GM12878 (cell line): Measurements from ENCODE around the gene TPCN2. TPM values are rescaled to one million over a fixed set of nuclear protein-coding genes. Genes with fewer than 3 reads are reported as not detected.
A peak's percentile ranks its signal among the peaks of the same experiment; 100 is the strongest.

Source experiments
- ATAC-seq: fragments of 200-7000 bp; cut with Tn5 transposase; 3 replicates; pipeline ENCODE4 v1.9.1; 2020; ENCODE audit warnings: mild to moderate bottlenecking, moderate library complexity
- BruUV-seq: library from RNA; stranded (reverse); fragments of 400-500 nt; replicated peaks from 2 replicates; lab custom pipeline; 2021; lab: Mats Ljungman, UMichigan
- CTCF ChIA-PET: fragments of 300-600 bp; sonication (Branson Sonifier 250); formaldehyde crosslinking; extraction: SDS; loops from one replicate; lab custom pipeline; 2021; ENCODE audit warnings: inconsistent platforms; lab: Yijun Ruan, JAX
- POLR2A ChIA-PET: fragments of 350-600 bp; formaldehyde crosslinking; extraction: SDS; loops from one replicate; lab custom pipeline; 2021; ENCODE audit warnings: inconsistent platforms; lab: Charles Lee
- RAD21 ChIA-PET: fragments of 300-600 bp; sonication (Branson Sonifier 250); formaldehyde crosslinking; loops from one replicate; lab custom pipeline; 2023; ENCODE audit warnings: antibody characterized with exemption; ENCODE audit not compliant: unreplicated experiment; lab: Charles Lee
- SMC1A ChIA-PET: fragments of 300-600 bp; sonication (Branson Sonifier 250); formaldehyde crosslinking; loops from one replicate; lab custom pipeline; 2023; ENCODE audit not compliant: unreplicated experiment, uncharacterized antibody; lab: Charles Lee
- DNase-seq: peaks from one replicate; pipeline ENCODE4 v3.0.0-alpha.2; 2011; ENCODE audit warnings: low read depth, low spot score
- FAIRE-seq: peaks from 3 replicates; lab custom pipeline; 2011; peaks lifted over from hg19 to GRCh38; lab: Jason Lieb, UNC
- H2AFZ ChIP-seq: 2 replicates; pipeline ENCODE4 v1.6.0; 2011; ENCODE audit warnings: low read depth, low read length, control low read depth; ENCODE audit not compliant: control insufficient read depth
- H3K27ac ChIP-seq: 2 replicates; pipeline ENCODE4 v1.5.1; 2011; ENCODE audit warnings: control low read depth; ENCODE audit not compliant: control insufficient read depth, insufficient read depth
- H3K27me3 ChIP-seq, 2 experiments: replicated peaks in 1 of 2; 2 replicates each; pipeline versions ENCODE4 v1.6.0 to v1.6.1; 2011; ENCODE audit warnings: low read length in 1 of 2; ENCODE audit not compliant: control insufficient read depth in 2 of 2, insufficient read depth in 2 of 2
- H3K36me3 ChIP-seq, 2 experiments: 2 replicates each; pipeline ENCODE4 v1.5.1; 2011; ENCODE audit warnings: low read length in 1 of 2; ENCODE audit not compliant: control insufficient read depth in 2 of 2, insufficient read depth in 2 of 2
- H3K4me1 ChIP-seq: 2 replicates; pipeline ENCODE4 v1.6.1; 2011; ENCODE audit warnings: mild to moderate bottlenecking, low read length, moderate library complexity, mixed read lengths; ENCODE audit not compliant: control insufficient read depth, insufficient read depth
- H3K4me2 ChIP-seq: 2 replicates; pipeline ENCODE4 v1.6.0; 2011; ENCODE audit warnings: control low read depth; ENCODE audit not compliant: control insufficient read depth, insufficient read depth
- H3K4me3 ChIP-seq: fragments of 200-600 bp; sonication (generic); 2 replicates; pipeline ENCODE4 v1.5.1; 2016
- H3K79me2 ChIP-seq: 2 replicates; pipeline ENCODE4 v1.6.0; 2011; ENCODE audit warnings: low read length; ENCODE audit not compliant: control insufficient read depth, insufficient read depth
- H3K9ac ChIP-seq: 2 replicates; pipeline ENCODE4 v1.8.0; 2011; ENCODE audit warnings: low read length, control low read depth, mixed read lengths; ENCODE audit not compliant: control insufficient read depth, insufficient read depth
- H3K9me3 ChIP-seq: replicated peaks from 3 replicates; pipeline ENCODE4 v1.5.1; 2011; ENCODE audit warnings: mild to moderate bottlenecking, low read length; ENCODE audit not compliant: control insufficient read depth, insufficient read depth
- H4K20me1 ChIP-seq: 2 replicates; pipeline ENCODE4 v1.6.0; 2011; ENCODE audit not compliant: control insufficient read depth, insufficient read depth
- BCL11A ChIP-seq: IDR thresholded peaks from 2 replicates; pipeline ENCODE4 v1.6.1; 2011; ENCODE audit warnings: low read depth, low read length
- FOS ChIP-seq: IDR thresholded peaks from 3 replicates; pipeline ENCODE4 v1.6.1; 2011; ENCODE audit warnings: borderline replicate concordance; ENCODE audit not compliant: insufficient read length; ENCODE audit errors: extremely low read depth
- HSF1 ChIP-seq: fragments of 150-350 bp; IDR thresholded peaks from 2 replicates; pipeline ENCODE4 v1.6.1; 2014; ENCODE audit warnings: mild to moderate bottlenecking, low read depth, low read length
- IKZF2 ChIP-seq, 2 experiments: fragments of 450-650 bp; IDR thresholded peaks; 2 replicates each; pipeline ENCODE4 v1.6.1; 2017; ENCODE audit warnings: mild to moderate bottlenecking in 2 of 2, moderate library complexity in 2 of 2
- KLF5 ChIP-seq: fragments of 450-650 bp; IDR thresholded peaks from 2 replicates; pipeline ENCODE4 v1.6.1; 2014; ENCODE audit warnings: mild to moderate bottlenecking; ENCODE audit not compliant: partially characterized antibody
- NBN ChIP-seq: fragments of 450-650 bp; IDR thresholded peaks from 2 replicates; pipeline ENCODE4 v1.6.1; 2016
- NFXL1 ChIP-seq: fragments of 450-650 bp; IDR thresholded peaks from 2 replicates; pipeline ENCODE4 v1.6.1; 2017; ENCODE audit warnings: antibody characterized with exemption, mild to moderate bottlenecking, borderline replicate concordance
- RBBP5 ChIP-seq: fragments of 200-600 bp; sonication (generic); conservative IDR thresholded peaks from 2 replicates; pipeline ENCODE4 v1.6.1; 2016
- RUNX3 ChIP-seq: IDR thresholded peaks from 2 replicates; pipeline ENCODE4 v1.6.1; 2012; ENCODE audit warnings: low read length, inconsistent platforms
- SMC3 ChIP-seq: IDR thresholded peaks from 2 replicates; pipeline ENCODE4 v1.6.1; 2011; ENCODE audit warnings: low read length, improper control_type of control experiment, borderline replicate concordance
- SPI1 ChIP-seq: IDR thresholded peaks from 2 replicates; pipeline ENCODE4 v1.6.1; 2011; ENCODE audit warnings: low read depth, mild to moderate bottlenecking, low read length, moderate library complexity, borderline replicate concordance; ENCODE audit not compliant: insufficient read depth
- SRF ChIP-seq, 2 experiments: IDR thresholded peaks; 2 replicates each; pipeline ENCODE4 v1.6.1; 2011; ENCODE audit warnings: low read depth in 2 of 2, low read length in 2 of 2, mild to moderate bottlenecking in 1 of 2, moderate library complexity in 1 of 2
- SUPT20H ChIP-seq: IDR thresholded peaks from 2 replicates; pipeline ENCODE4 v1.6.1; 2011; ENCODE audit warnings: low read depth, mild to moderate bottlenecking, low read length, moderate library complexity, borderline replicate concordance; ENCODE audit not compliant: control insufficient read depth
- TCF12 ChIP-seq: IDR thresholded peaks from 2 replicates; pipeline ENCODE4 v1.6.1; 2011; ENCODE audit warnings: low read depth, mild to moderate bottlenecking, low read length
- TCF7 ChIP-seq: IDR thresholded peaks from 2 replicates; pipeline ENCODE4 v1.6.1; 2014; ENCODE audit warnings: antibody characterized with exemption, borderline replicate concordance
- WGBS: methylation state at CpG from one replicate; pipeline ENCODE4 v1.1.6; 2016; ENCODE audit warnings: low lambda C conversion rate; ENCODE audit not compliant: insufficient replicate concordance, insufficient coverage; ENCODE audit errors: missing lambda C conversion rate; 5-methylcytosine and 5-hydroxymethylcytosine counted together
- in situ Hi-C: fragments of 300-500 bp; cut with MboI; formaldehyde crosslinking; loops from 9 replicates; pipeline ENCODE4 v1.14.3; 2018; ENCODE audit warnings: mixed read lengths
- intact Hi-C: fragments of 100-400 bp; cut with micrococcal nuclease; formaldehyde crosslinking; loops from one replicate; pipeline ENCODE4 v1.14.2; 2022; ENCODE audit not compliant: unreplicated experiment
- polyA plus RNA-seq, 11 experiments: library from polyadenylated mRNA; depleted of rRNA in 4 of 11; unstranded in 6 of 11; stranded (reverse) in 5 of 11; fragments of >200 nt; fragmentation: Nextera tagmentation in 4 of 11; fragmentation: Illumina TruSeq in 1 of 11; extraction: Ambion mirVana in 4 of 11; extraction: Trizol in 1 of 11; gene quantifications; 1 replicate in 1 of 11; 2 replicates in 10 of 11; pipeline versions ENCODE4 v1.2.1 to v1.2.3, GENCODE V29; 2011 to 2016; ENCODE audit warnings: inconsistent platforms in 2 of 11, missing spikeins in 2 of 11, low read depth in 1 of 11
- total RNA-seq, 4 experiments: library from RNA; depleted of rRNA in 3 of 4; stranded (reverse); fragments of >200 nt in 3 of 4; fragmentation: Illumina TruSeq in 1 of 4; extraction: Trizol in 1 of 4; gene quantifications; 2 replicates each; pipeline versions ENCODE4 v1.2.1 to v1.2.3, GENCODE V29; 2013 to 2021
- TF ChIP-seq, protein P1 (sequence below): IDR thresholded peaks from 2 replicates; pipeline ENCODE4 v1.6.1; 2011; ENCODE audit warnings: low read depth, mild to moderate bottlenecking, low read length, moderate library complexity, borderline replicate concordance; ENCODE audit errors: extremely low read depth

Gene TPCN2
- total and polyA plus RNA-seq, 10 of the 15 experiments (the other 5 are each of a cell fraction or from before 2014, with no cell fraction given) = 1.7 to 18.4 (median 8.4) TPM

DNA sequence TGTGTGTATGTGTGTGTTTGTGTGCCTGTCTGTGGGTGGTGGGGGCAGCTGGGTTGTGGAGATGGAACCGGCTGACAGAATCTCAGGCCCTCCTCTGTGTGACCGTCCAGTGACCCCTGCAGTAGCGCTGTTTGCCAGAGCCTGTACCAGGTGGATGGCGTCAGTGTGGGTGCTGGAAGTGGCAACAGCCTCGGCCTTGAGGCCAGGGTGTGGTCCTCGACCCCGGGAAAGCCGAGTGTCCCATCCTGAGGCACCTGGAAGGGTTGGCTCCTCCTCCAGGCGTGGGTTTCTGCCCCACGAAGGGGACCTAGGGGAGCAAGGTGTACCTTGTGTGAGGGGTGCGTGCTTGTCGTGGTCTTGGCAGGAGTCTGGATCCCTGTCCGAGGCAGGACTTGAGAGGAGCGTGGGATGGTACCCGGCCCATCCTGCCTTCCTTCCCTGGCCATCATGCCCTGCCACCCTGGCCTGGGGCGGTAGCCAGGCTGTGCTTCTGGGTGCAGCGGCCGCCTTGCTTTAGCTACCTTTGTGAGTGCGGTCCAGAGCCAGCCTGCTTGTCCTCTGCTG, 16.5 kb downstream of the TPCN2 start:
- Histone ChIP-seq H3K36me3 (peaks cover 0 to 12% of the 10 kb centered on the region in 2 experiments; a peak in 2 of 4 replicates), H3K4me1 (no peaks in the 10 kb centered on the region), H3K9ac (no peak overlapping the region), H2AFZ (no peak overlapping the region), H3K27me3 (no peaks in the 10 kb centered on the region), H3K4me2 (no peak overlapping the region), H4K20me1 (no peaks in the 10 kb centered on the region), H3K9me3 (no peaks in the 10 kb centered on the region), H3K79me2 (no peaks in the 10 kb centered on the region), H3K4me3 (no peak overlapping the region), H3K27ac (no peak overlapping the region)
- FAIRE-seq = no peak
- WGBS = 84% methylated on average over 19 of the region's 19 CpGs
- POLR2A ChIA-PET = no interaction called here
- RAD21 ChIA-PET = no interaction called here
- SMC1A ChIA-PET = no interaction called here
- CTCF ChIA-PET = interaction anchor here (1.3 kb wide), 1 partner anchor 9 kb away, joined by 3 read pairs; no protein-coding TSS in a partner anchor
- in situ Hi-C loops = no loop called here
- intact Hi-C loops = no loop called here
- ATAC-seq = no peak
- no peak for TF ChIP-seq KLF5
- TF ChIP-seq TCF7 = no peak
- no peak for TF ChIP-seq TCF12
- no peak for TF ChIP-seq RBBP5
- no peak for TF ChIP-seq SPI1
- no peak for TF ChIP-seq RUNX3
- no peak for TF ChIP-seq IKZF2 (IDR thresholded peaks at IDR 0.05)
- TF ChIP-seq, protein P1, sequence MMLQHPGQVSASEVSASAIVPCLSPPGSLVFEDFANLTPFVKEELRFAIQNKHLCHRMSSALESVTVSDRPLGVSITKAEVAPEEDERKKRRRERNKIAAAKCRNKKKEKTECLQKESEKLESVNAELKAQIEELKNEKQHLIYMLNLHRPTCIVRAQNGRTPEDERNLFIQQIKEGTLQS = no peak
- no peak for TF ChIP-seq NFXL1
- TF ChIP-seq NBN = no peak
- TF ChIP-seq SRF (IDR thresholded peaks at IDR 0.05; ENCODE audit: low read depth in 2 of 2, low read length in 2 of 2) = no peak
- no peak for TF ChIP-seq SMC3
- TF ChIP-seq HSF1 = no peak
- no peak for TF ChIP-seq BCL11A
- TF ChIP-seq SUPT20H = no peak
- TF ChIP-seq FOS = no peak
- TSS peak; percentile 66 for BruUV-seq
- no peak for DNase-seq
